Nephron progenitor cell (in vitro differentiated cells): ENCODE measurements around the gene ADORA1.

Source experiments
- DNase-seq: peaks from one replicate; pipeline ENCODE4 v3.0.0; 2021
- H3K27ac Mint-ChIP-seq: 2 replicates; pipeline ENCODE4 v1.8.0; 2021; ENCODE audit warnings: mild to moderate bottlenecking, moderate library complexity, mixed read lengths
- H3K27me3 Mint-ChIP-seq: 2 replicates; pipeline ENCODE4 v1.8.0; 2021; ENCODE audit warnings: mild to moderate bottlenecking, low read depth, mixed read lengths; ENCODE audit not compliant: poor library complexity
- H3K36me3 Mint-ChIP-seq: 2 replicates; pipeline ENCODE4 v1.8.0; 2021; ENCODE audit warnings: low read depth, mixed read lengths
- H3K4me1 Mint-ChIP-seq: 2 replicates; pipeline ENCODE4 v1.8.0; 2021; ENCODE audit warnings: mixed read lengths
- H3K4me3 Mint-ChIP-seq: 2 replicates; pipeline ENCODE4 v1.8.0; 2021; ENCODE audit warnings: mild to moderate bottlenecking, moderate library complexity, mixed read lengths
- H3K9me3 Mint-ChIP-seq: 2 replicates; pipeline ENCODE4 v1.8.0; 2021; ENCODE audit warnings: mild to moderate bottlenecking, moderate library complexity, mixed read lengths
- TF ChIP-seq, protein P1 (sequence below): fragments of 200-600 bp; sonication (generic); IDR thresholded peaks from 2 replicates; pipeline ENCODE4 v1.5.0; 2021; ENCODE audit warnings: antibody characterized with exemption

The ADORA1 gene

DNA sequence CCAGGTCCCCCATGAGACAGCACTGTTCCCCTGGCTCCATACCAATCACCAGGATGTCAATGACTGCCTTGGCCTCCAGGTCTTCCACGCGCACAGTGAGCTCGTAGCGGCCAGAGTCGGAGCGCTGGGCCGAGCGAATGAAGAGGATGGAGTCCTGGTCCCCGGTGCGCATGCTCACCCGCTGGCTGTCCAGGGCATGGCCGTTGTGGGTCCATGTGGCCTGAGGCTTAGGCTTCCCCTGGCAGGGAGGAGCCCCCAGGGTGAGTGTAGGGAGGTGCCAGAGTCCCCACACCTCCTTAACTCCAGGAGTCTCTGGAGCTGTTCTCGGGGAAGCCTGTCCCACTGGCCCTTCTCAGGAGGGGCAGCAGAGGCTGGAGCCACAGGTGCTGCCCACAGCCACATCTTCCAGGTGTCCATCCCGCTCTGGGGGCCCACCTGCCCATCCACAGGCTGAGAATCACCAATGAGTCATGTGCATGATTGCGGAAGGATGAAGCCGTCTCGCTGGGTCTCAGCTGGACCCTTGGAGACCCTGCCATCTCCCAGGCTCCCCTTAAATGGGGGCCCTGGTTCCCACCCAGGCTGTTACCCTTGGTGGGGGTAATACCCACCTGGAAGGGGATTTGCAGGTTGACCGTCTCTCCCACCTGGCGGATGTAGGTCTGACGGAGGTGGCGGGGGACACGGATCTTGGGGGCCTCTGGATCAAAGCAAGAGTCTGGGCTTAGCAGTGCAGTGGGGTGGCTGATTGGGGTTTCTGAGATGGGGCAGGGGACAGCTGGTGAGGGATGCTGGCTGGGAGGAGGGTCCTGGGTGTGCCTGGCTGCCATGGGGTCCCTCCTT, 44.0 kb downstream of the ADORA1 start:
- TF ChIP-seq, protein P1, sequence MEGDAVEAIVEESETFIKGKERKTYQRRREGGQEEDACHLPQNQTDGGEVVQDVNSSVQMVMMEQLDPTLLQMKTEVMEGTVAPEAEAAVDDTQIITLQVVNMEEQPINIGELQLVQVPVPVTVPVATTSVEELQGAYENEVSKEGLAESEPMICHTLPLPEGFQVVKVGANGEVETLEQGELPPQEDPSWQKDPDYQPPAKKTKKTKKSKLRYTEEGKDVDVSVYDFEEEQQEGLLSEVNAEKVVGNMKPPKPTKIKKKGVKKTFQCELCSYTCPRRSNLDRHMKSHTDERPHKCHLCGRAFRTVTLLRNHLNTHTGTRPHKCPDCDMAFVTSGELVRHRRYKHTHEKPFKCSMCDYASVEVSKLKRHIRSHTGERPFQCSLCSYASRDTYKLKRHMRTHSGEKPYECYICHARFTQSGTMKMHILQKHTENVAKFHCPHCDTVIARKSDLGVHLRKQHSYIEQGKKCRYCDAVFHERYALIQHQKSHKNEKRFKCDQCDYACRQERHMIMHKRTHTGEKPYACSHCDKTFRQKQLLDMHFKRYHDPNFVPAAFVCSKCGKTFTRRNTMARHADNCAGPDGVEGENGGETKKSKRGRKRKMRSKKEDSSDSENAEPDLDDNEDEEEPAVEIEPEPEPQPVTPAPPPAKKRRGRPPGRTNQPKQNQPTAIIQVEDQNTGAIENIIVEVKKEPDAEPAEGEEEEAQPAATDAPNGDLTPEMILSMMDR: no peak
- peaks cover 54% of the 10 kb centered on the region for H3K4me1 Mint-ChIP-seq
- H3K27ac Mint-ChIP-seq: no peak overlapping the region
- H3K9me3 Mint-ChIP-seq: no peaks in the 10 kb centered on the region
- no peaks in the 10 kb centered on the region for H3K36me3 Mint-ChIP-seq
- no peak overlapping the region for H3K4me3 Mint-ChIP-seq
- H3K27me3 Mint-ChIP-seq: peaks cover 14% of the 10 kb centered on the region
- DNase-seq: no peak

DNA sequence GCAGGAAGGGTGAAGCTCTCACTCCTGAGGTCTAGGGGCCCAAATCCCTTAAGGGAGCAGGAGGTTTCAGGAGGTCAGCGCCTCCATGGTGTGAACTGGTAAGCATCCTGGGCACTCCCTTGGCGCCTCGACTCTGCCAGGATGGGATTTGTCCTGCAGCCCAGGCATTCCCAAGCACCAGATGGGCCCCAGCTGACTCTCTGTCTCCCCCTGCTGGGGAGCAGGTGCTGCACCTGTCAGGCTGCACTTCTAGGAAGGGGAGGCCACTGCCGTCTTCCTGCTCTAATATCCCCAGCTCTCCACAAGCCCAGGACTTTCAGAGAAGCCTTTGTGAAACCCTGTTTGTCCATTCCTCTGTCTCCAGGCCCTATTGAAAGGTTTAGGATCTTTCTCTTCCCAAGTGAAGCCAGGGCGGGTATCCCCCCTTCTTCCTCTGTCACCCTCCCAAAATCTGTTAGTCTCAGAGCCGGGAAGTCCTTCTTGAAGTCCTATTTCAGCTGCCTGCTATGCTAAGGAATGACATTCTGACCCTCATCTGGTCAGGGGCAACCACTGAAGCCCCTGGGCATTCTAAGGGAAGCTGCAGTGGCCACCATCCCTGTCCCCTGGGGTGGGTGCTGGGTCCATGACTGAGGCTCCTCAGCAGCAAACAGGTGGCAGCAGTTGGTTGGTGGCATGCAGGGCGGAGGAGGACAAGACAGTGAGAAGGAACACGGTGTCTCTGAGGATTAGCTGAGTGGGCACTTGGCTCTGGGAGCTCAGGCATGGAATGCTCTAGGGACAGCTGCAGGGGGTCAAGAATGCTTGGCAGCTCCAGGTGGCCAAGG, 44.9 kb downstream of the ADORA1 start:
- Mint-ChIP-seq H3K27me3 (peaks cover 12% of the 10 kb centered on the region), H3K36me3 (no peaks in the 10 kb centered on the region), H3K27ac (no peak overlapping the region), H3K4me1 (peaks cover 56% of the 10 kb centered on the region), H3K9me3 (no peaks in the 10 kb centered on the region), H3K4me3 (no peak overlapping the region)
- peak; percentile 61 for DNase-seq
- TF ChIP-seq, protein P1: peak; percentile 66

DNA sequence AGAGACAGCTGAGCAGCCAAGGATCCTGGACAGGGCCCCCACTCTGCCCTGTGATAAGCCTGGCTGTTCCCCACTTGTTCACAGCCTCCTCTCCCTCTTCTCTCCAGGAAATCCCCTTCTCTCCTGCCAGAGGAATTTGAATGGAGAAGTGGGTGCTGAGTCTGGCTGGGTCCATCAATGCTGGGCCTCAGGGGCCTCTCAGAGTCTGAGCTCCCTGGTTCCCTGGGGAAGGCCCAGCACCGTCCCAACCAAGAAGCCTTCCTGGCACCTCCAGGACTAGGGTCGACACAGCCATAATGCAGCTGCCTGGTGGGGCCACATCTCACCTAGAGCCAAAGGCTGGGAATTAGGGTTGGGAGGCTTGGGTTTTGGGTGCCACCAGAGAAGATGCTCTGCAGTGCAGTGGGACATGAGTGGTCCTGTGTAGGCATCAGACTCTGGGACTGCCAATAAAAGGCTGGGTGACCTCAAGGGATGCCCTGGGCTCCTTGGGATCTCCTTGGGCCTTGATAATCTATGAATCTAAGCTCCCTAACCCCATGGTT, 45.6 kb downstream of the ADORA1 start:
- no peaks in the 10 kb centered on the region for H3K36me3 Mint-ChIP-seq

DNA sequence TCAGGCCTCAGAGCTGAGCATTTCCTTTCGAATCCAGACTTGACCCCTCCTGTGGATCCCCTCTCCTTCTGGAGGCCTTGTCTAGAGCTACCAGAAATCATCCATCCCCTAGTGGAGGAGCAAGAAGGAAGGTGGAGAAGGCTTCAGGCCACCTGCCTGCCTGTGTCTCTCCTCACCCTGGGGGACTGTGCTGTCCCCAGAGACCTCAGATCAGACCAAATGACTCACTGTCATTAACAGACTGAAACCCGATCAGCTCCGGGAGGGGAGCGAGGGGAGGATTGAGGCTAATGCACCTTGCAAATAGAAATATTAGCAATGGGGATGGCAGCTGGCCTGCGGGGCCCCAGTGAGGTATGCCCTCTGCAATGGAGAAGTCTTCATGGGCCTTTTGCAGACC, 46.0 kb downstream of the ADORA1 start:
- Mint-ChIP-seq H3K27me3 (peaks cover 9% of the 10 kb centered on the region), H3K27ac (peak overlapping the region; percentile 25), H3K4me1 (peaks cover 56% of the 10 kb centered on the region), H3K9me3 (no peaks in the 10 kb centered on the region), H3K36me3 (no peaks in the 10 kb centered on the region), H3K4me3 (peak overlapping the region; percentile 26)
- TF ChIP-seq, protein P1: no peak
- no peak for DNase-seq

More for the DNA sequence above, 45.6 kb downstream of the ADORA1 start:
- TF ChIP-seq, protein P1: no peak
- no peak for DNase-seq
- Mint-ChIP-seq H3K9me3 (no peaks in the 10 kb centered on the region), H3K27me3 (peaks cover 12% of the 10 kb centered on the region), H3K27ac (no peak overlapping the region), H3K4me1 (peaks cover 56% of the 10 kb centered on the region), H3K4me3 (no peak overlapping the region)

DNA sequence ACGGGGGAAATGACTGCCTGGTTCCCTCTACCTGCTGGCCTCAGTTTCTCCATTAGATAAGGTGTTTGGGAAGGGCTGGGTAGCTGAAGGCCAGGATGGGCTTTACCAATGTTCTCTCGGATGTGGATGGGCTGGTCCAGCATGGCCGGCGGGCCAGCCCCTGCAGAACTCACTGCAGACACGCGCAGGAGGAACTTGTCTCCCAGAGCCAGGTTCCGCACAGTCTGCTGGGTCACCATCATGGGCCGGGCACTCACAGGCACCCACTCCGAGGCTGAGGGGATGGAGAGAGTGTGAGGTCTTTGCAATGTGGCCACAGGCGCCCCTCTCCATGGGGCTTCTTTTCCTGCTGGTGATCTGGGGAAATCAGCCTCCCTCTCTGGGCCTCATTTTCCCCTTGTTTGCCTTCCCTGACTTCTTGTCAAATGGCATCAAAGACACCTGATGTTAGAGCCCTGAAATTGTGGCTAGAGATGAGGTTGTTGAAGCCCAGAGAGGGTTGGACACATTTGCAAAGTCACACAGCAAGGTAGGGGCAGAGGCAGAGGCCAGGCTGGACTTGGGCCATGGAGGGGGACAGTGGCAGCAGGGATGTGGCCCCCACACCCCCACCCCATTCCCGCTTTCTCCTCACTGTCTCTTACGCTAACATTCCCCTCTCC, 46.9 kb downstream of the ADORA1 start:
- Mint-ChIP-seq H3K27ac (no peak overlapping the region), H3K27me3 (peaks cover 6% of the 10 kb centered on the region), H3K4me3 (no peak overlapping the region), H3K4me1 (peaks cover 52% of the 10 kb centered on the region), H3K9me3 (no peaks in the 10 kb centered on the region), H3K36me3 (no peaks in the 10 kb centered on the region)
- TF ChIP-seq, protein P1: no peak
- DNase-seq: no peak
